Fibroblast of gingiva (primary cell): ENCODE data around the gene SYDE2.
"Not testable (repeated sequence)": the region's sequence is repeated elsewhere in the genome, so short reads cannot be mapped to it uniquely, and the experiment has no call there.

Experiments used
- DNase-seq: peaks from one replicate; pipeline ENCODE4 v3.0.0-alpha.2; 2011; ENCODE audit warnings: low read depth

SYDE2 gene

DNA sequence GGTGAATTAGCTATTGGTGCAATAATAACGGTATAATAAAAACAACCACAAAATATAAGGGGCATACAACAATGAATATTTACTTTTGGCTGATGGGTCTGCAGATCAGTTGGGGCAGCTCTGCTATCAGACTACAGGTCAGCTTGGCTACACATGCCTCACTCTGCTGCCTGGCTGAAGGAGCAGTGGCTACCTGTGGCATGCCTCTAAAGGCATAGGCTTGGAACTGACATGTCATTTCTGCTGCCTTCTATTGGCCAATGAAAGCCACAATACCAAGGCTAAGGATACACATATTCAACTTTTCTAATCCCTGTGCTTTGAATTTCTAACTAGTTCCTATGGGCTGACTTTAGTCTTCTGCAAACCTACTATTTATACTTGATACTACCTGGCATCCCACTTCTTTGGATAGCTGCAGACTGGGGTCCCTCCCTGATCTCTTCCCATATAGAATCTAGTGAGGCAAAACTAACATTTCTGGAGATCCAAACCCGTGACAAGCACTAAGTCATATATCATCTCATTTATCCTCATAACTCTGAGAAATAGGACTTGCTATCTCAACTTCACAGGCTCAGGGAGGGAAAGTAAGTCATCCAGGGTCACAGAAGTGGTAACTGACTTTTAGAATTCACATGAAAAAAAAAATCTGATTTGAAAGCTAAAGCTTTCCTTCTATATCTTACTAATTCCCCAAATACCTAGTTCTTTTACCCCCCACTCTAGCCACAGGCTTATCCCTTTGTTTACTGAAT is 19.2 kb upstream of the SYDE2 start:
- no peak for DNase-seq

DNA sequence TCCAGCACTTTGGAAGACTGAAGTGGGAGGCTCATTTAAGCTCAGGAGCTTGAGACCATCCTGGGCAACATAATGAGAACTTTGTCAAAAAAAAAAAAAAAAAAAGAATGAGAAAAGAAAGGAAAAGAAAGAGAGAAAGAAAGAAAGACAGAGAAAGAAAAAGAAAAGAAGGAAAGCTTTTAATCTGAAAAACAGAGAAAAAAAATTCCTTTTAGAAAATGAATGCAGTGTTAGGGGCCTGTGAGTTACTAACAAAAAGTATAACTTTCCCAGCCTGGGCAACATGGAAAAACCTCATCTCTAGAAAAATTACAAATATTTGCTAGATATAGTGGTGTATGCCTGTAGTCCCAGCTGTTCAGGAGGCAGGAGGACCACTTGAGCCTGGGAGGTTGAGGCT is 15.9 kb upstream of the SYDE2 start:
- DNase-seq, result no peak

DNA sequence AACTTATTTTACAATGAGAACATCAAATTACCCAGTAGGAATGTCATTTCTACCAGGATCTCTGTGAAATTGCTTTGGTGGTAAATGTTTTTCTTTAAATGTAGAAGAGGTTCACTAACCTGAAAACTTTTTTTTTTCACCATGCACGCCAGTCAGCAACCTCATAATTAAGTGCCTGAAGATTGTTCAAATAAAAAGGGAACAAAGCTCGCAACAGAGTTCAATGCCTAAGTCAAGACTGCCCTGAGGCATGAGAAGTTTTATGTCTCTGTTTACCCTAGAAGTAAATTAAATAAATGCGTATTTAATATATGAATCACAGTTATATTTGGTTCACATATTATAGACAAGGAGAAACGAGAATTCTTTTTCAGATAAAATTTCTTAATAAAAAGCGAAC is 13.8 kb upstream of the SYDE2 start:
- no peak for DNase-seq

DNA sequence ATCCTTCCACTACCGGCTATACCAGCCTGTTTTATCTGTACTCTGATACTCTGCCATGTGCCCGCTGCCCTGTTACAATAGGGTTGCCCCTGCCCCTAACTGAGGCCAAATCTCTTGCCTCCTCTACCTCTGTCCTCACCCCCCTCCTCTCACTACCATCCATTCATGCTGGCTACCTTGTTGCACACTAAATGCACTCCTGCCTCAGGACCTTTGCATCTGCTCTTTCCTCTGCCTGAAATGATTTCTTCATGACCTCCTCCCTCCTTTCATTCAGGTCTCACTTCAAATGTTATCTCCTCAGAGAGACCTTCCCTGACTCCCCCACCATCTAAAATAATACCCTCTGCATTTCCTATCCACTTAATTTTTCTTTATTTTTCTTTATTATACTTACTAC is 7.7 kb upstream of the SYDE2 start:
- no peak for DNase-seq

DNA sequence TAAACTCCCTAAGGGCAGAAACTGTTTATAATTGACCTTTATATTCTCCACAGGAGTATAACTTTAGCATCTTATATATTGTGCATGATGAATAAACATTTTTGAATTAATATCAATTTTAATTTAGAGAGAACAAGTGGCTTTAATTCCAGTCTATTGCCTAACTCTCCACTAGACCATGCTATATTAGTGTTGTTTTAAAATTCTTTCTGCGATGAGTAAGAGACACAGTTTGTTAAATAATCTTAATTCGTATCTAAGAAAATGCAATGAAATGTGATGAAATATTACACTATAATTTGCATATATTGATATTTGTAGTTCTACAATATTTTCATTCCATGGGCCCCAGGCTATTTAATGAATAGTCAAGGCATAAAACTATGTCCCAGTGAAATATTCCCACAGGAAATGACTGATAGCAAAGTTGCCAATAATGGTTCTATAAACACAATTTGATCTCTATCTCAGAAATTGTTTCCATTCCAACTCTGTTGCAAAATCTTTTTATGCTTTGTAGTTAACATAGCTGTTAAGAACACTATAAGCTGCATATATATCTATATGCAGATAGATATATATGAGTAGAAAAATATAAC is 2.9 kb upstream of the SYDE2 start:
- peak; percentile 61 for DNase-seq

DNA sequence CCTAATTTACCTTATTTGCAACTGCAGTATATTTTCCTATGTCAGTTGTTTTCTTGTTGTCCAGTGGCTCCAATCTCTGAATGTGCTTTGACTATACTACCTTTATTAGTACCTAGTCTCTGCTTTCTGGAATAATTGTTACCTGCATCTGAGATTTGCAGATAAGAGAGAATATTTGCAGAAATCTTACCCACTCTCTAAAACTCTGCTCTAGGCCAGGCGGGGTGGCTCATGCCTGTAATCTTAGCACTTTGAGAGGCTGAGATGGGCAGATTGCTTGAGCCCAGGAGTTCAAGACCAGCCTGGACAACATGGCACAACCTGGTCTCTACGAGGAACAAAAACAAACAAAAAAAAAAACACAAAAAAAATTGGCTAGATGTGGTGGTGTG is 2.0 kb upstream of the SYDE2 start:
- no peak for DNase-seq

DNA sequence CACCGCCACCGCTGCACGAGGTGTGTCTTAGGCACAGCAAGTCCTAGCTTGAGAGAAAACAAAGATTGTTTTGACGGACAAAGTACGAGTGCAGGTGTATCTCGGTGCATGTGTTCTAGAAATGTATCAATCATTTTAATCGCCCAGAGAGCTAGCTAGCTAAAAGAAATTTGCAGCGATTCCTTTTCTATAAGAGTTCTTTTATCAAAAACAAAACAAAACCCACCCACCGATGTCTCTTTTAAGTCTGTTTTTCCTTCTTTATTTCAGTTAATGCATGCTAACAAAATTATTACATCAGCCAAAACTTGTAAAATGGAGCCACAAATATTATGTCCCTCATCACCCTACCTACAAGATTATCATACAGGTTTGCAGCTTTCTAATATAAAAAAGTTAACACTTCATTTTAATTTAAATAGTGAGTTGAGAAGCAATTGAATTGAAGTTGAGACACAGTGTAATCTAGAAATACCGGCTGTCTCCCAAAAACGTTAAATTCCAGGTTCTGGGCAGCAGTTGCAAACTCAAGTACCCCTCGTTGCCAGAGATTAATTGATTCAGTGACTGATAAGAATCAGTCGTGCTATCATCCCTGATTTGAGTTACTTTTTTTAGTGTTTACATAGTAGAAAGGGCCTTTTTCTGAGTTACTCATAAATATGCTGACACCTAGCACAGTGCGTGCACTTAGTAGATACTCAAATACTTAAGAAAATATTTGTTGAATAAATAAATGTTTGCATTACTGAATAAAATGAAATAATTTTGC is 1.5 kb upstream of the SYDE2 start:
- no peak for DNase-seq

DNA sequence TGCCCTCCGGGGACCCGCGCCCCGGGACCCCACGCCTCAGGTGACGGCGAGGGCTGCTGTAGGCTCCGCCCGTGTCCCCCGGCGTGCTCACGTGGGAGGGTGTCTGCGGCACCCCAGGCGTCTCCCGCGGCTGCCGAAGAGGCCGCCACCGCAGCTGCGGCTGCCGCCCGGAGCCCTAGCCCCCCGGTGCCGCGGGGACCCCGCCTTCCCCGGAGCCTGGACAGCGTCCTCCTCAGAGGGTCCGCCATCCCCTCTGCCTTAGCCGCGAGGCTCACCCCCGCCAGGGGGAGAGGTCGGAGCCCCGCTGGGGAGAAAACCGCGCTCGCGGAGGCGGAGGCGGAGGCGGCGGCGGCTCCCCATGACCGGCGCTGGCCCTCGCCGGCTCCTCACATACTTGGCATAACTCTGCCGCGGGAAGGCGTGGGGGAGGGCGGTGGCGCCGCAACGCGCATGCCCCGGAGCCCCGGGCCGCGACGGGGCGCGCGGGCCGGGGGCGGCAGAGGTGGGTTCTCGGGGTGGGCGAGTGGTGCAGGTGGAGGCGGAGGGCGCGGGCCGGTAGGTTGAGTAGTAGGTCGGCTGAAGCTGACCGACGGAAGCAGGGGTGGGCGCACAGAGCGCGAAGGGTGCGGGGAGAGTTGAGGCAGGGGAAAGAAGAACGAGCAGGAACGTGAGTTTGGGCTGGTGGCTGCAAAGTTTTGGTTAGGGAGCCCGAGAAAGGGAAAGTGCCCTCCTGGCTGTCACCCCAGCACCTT is 700 bp upstream of the SYDE2 start:
- peak; percentile 48 for DNase-seq

DNA sequence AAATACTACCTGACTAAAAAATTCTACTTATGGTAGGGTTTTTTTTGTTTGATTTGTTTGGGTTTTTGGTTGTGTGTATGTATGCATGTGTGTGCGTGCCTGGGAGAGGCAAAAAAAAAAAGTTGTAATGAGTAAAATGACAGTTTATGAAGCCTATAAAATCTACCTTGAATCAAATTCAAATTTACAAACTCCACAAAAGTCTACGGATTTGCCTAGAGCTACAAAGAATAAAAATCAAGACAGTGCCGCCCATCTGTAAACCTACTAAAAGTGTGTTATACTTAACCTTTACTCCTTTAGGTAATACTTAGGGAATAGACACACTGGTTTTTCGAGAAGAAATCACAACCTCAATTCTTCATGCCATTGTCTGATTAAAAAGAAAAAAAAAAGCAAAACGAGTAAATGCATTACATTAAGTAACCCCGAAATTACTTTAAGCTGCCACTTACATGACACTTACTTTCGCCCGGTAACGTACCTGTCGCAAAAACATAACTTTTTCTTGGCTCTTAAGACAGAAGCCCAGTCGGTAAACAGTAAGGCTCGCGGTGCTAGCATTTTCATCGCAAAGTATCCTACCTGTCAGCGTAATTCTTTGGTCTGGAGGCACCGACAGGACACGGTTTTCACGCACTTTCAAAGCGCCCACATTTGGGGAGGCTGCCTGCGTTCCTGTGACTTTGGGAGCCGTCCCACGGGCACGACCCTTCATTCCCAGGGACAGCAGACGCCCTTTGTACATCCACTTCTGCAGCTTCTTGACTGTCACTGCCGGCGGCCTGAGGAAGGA is 951 bp downstream of the SYDE2 start:
- DNase-seq, result no peak

DNA sequence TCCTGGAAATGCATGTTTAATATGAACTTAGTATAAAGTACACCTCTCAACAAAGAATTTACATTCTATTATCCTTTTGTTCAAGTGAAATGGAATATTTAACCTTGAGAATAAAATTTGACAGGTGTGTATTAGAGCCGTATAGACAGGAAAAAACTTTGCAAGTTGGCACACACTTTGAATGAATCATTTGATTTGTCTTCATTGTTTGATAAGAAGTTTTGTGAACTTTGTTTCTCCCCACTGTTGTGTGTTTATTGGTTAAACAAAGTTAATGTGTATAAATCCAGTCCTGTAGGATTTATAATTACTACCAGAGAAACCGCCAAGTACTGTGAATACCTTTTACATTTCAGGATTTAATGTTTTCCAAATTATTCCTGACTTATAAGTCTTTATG is 2.0 kb downstream of the SYDE2 start:
- no peak for DNase-seq

DNA sequence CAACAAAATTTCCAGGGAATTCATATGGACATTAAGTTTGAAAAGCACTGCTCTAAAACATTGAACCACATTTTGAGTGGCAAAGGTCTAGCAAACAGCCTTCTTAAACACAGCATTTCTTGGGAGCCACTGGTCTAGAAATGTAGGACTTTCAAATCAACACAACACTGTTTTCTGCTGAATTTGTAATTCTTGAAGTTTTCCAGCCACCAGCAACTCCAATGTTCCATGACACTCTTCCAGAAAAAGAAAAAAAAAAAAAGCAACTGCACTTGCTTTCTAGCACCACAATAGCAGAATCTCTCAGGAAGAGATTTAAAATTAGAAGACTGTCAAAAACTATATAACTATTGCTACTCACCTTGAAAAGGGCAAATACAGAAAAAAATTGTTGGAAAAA is 4.5 kb downstream of the SYDE2 start:
- DNase-seq, result no peak

DNA sequence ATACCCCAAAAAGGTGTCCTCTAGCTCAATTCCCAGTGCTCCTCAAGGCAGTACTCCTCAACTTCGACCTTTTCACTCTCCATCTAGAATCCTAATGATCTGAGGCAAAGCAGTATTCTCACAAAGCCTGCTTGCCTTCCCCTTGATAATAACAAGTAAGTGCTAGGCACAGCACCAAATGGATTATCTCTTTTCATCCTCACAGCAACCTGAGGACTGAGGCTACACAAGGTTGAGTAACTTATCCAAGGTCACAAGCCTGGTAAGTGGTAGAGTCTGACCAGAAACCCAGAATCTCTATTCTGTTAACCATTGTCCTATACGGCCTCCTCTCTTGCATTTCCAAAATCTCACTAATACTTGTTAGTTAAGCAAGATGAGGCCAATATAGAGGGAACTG is 5.1 kb downstream of the SYDE2 start:
- no peak for DNase-seq

DNA sequence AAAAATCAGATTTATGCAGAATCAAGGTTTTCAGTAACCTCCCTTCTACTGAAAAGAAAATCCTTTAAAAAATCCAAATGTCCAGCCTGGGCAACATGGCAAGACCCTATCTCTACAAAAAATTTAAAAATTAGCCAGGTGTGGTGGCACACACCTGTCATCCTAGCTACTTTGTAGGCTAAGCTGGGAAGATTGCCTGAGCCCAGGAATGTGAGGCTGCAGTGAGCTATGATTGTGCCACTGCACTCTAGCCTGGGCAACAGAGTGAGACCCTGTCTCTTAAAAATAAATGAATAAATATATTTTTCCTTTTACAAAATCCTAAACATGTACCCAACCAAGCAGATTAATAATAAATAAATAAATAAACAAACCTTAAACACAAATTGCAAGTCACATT is 8.7 kb downstream of the SYDE2 start:
- not testable (repeated sequence) for DNase-seq

DNA sequence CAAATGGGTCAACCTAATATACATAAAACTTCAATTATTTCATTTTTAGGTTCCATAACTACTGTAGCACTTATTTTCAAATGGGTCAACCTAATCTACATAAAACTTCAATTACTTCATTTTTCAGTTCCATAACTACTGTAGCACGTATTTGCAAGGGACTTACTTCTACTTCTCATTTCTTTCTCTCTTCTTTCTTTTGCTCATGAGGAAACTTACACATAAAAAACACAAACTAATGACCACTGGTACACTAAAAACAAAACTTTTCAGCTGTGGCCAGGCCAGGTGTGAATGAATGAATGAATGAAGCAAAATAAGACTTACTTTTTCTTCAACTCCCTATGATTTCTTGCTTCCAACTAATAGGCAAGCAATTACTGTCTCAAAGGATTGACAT is 11.7 kb downstream of the SYDE2 start:
- no peak for DNase-seq

DNA sequence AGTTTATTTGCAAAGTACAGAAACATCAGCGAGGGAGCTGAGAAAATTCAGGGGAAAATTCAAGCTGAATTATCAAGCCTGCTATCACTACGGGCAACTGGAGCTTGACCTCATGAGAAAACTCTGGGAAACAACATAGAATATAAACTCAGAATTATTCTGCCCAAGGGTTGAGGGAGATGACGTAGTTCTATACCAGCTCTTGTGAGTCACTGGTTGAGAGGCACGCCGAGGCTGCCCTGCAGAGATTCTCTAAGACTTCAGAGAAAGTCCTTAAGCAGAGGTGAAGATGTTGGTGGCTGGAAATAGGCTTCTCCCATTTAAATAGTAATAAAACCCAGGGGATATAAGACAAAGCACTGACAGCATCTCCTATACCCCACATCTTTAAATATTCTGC is 12.3 kb downstream of the SYDE2 start:
- DNase-seq, result no peak

DNA sequence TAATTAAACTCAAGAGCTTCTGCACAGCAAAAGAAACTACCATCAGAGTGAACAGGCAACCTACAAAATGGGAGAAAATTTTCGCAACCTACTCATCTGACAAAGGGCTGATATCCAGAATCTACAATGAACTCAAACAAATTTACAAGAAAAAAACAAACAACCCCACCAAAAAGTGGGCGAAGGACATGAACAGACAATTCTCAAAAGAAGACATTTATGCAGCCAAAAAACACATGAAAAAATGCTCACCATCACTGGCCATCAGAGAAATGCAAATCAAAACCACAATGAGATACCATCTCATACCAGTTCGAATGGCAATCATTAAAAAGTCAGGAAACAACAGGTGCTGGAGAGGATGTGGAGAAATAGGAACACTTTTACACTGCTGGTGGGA is 13.8 kb downstream of the SYDE2 start:
- DNase-seq, result not testable (repeated sequence)

DNA sequence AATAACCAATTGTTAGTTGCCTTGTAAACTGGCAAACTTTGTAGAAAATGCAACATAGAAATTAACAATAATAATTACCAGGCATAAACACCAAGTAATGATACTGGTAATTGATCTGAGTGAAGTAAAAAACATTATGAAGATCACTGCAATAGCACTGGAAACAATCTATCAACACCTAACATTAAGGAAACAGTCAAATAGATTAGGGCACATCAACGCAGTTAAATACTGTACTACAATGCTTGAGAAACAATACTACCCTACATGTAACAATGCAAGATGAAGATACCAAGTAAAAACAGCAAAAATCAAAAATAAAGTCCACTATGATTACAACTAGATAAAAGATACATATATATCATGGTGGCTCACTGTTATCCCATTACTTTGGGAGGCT is 16.6 kb downstream of the SYDE2 start:
- DNase-seq, result no peak

DNA sequence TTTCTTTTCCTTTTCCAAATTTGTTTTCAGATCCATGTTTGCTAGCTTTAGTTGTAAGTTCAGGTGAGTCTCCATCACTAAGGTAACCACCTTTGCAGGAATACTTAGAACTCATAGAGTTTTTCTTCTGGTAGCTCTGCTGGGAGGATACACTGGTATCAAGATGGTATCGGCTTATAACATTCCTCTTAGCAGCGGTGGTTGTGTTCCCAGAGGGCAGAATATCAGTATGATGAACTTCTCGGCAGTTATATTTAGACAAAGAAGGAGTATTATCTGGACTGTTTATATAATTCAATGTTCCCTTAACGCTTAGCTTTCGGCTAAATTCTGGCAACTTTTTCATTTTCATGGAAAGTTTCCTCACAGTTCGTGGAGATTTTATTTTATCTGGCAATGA is 18.1 kb downstream of the SYDE2 start:
- no peak for DNase-seq

DNA sequence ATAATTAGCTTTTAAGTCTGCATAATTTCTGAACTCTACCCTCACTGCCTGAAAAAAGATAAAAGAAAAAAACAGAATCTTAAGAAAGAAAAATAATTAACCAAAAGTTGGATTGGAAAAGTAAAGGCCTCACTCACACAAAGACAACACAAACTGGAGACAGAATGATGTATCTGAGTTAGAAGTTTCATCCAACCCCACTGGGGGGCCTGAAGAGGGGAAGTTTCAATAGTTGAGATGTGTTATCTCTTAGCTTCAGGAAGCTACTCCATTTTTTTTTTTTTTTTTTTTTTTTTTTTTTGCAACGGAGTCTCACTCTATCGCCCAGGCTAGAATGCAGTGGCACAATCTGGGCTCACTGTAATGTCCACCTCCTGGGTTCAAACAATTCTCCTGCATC is 19.9 kb downstream of the SYDE2 start:
- no peak for DNase-seq

DNA sequence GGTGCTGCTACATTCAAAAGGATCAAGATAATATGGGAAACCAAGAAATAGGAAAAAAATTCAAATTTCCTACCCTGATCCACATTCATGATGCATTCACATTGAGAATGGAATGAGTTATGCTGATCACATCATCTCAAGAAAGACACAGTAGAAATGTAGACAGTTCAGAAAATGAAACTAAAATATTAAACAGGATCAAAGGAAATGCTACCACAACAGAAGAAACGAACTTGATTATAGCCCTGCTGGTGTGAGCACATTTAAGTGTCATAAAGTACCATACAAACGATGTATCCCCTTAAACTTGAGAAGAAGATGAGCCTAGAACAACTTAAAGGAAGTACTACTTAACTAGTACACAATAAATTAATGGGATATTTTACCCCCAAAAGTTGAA is 21.3 kb downstream of the SYDE2 start:
- DNase-seq, result no peak

DNA sequence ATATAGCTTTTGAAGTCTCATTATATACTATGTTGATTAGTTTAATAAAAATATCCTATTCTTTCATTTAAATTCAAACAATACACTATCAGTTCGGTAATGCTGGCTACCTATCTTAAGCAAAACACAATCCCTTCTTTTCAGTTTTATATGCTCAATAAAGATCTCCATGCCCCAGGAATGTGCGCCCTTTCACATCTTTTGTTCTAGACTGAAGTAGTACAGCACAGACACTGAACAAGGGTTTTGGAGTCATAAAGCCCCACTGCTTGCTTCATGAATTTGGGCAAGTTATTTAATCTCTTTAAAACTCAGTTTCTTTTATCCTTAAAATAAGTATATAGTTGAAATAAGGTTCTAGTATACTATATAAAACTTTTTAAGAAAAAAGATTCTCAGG is 22.4 kb downstream of the SYDE2 start:
- DNase-seq, result no peak

DNA sequence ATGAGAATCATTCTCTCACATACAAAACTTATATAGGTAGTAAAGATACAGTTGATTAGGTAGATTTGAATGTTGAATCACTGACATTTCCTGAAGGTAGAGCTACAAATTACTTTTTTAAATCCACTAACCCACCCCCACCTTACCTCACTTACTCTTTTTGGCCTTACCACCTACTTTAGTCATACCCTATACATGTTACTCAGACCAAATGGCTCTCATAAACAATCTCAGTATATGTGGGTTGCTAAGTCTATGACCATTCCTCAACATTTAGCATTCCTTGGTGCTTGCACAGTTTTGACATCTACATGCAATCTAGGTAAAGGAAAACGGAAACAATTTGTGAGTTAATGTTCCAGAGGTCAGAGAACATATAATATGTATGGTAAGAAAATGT is 26.3 kb downstream of the SYDE2 start:
- no peak for DNase-seq
